Heart right ventricle (tissue), 16 donors: ENCODE measurements around the gene KIF16B. TPM values are rescaled to one million over a fixed set of nuclear protein-coding genes. Genes with fewer than 3 reads are reported as not detected.
A peak's percentile ranks its signal among the peaks of the same experiment; 100 is the strongest.

Source experiments
- ATAC-seq, 8 donors: fragments of 200-7000 bp; cut with Tn5 transposase; one replicate each; pipeline ENCODE4 v1.9.1; 2020; ENCODE audit warnings: mild to moderate bottlenecking in 8 of 8, moderate library complexity in 8 of 8, moderate number of reproducible peaks in 1 of 8
- DNase-seq, 2 donors: peaks; one replicate each; pipeline ENCODE4 v3.0.0-alpha.2; 2020
- H3K27ac ChIP-seq, 10 donors: fragments of 200-600 bp; sonication (generic) in 2 of 10; one replicate each; pipeline versions ENCODE4 v1.5.0 to v1.8.0; 2020 to 2022; ENCODE audit warnings: mild to moderate bottlenecking in 3 of 10
- H3K27me3 ChIP-seq, 7 donors: fragments of 200-600 bp; one replicate each; pipeline ENCODE4 v1.8.0; 2021 to 2022; ENCODE audit warnings: mild to moderate bottlenecking in 2 of 7
- H3K36me3 ChIP-seq, 9 donors: fragments of 200-600 bp; sonication (generic) in 1 of 9; one replicate each; pipeline versions ENCODE4 v1.5.0 to v1.8.0; 2020 to 2022; ENCODE audit warnings: mild to moderate bottlenecking in 2 of 9
- H3K4me1 ChIP-seq, 9 donors: fragments of 200-600 bp; sonication (generic) in 1 of 9; one replicate each; pipeline versions ENCODE4 v1.5.0 to v1.8.0; 2020 to 2022; ENCODE audit warnings: mild to moderate bottlenecking in 4 of 9
- H3K4me3 ChIP-seq, 10 donors: fragments of 200-600 bp; sonication (generic) in 2 of 10; one replicate each; pipeline versions ENCODE4 v1.5.0 to v1.8.0; 2020 to 2022; ENCODE audit warnings: mild to moderate bottlenecking in 7 of 10, moderate library complexity in 2 of 10
- H3K9me3 ChIP-seq, 11 donors: fragments of 200-600 bp in 10 of 11; sonication (generic) in 2 of 11; one replicate each; pipeline versions ENCODE4 v1.5.0 to v1.8.0; 2013 to 2022; ENCODE audit warnings: mild to moderate bottlenecking in 2 of 11, control low read depth in 1 of 11, moderate library complexity in 1 of 11
- CTCF ChIP-seq, 9 donors: fragments of 200-600 bp; sonication (generic) in 2 of 9; IDR thresholded peaks; one replicate each; pipeline versions ENCODE4 v1.5.0 to v1.8.0; 2021 to 2022; ENCODE audit warnings: antibody characterized with exemption in 9 of 9, mild to moderate bottlenecking in 5 of 9, moderate library complexity in 1 of 9
- WGBS, 2 donors: extraction: QIAGEN DNeasy Blood & Tissue Kit; methylation state at CpG; one replicate each; pipeline ENCODE4 v1.1.7; 2013; ENCODE audit warnings: inconsistent platforms in 1 of 2; 5-methylcytosine and 5-hydroxymethylcytosine counted together
- intact Hi-C, 10 donors: fragments of 100-400 bp; cut with DNase I; formaldehyde crosslinking; loops; one replicate each; pipeline versions ENCODE4 v1.11.1 to v1.14.2; 2022
- polyA plus RNA-seq, 2 donors: library from polyadenylated mRNA; stranded (reverse); fragments of 200-250 nt; gene quantifications; one replicate each; pipeline ENCODE4 v1.2.3, GENCODE V29; 2013
- total RNA-seq, 10 donors: library from RNA; stranded (reverse); fragmentation: NEBNext Ultra II Directional in 3 of 10; extraction: Animal tissue kit (Norgen Biotek cat#: 25700) in 3 of 10; gene quantifications; one replicate each; pipeline versions ENCODE4 v1.2.1 to v1.2.4, GENCODE V29; 2021 to 2023
- donor health status: Arrhythmogenic right ventricular cardiomyopathy.
- donor health status: ischemic (EF 13 %, LVEDD 7.1; RV severe dilation, severe dysfunction).
- donor health status: healthy with polysubstance abuse.
- donor health status: DM: no; HTN: yes; CAD: no.
- donor health status: DM: no; HTN: no; CAD: no.
- donor health status: ischemic (EF 25% LVEDD 6.9; RV normal size, moderate dysfunction).
- donor health status: ischemic (EF 25% LVEDD 5.7; RV mildly dilated, moderate dysfunction).
- donor health status: healthy.
- donor health status: DM: yes; HTN: yes; CAD: no.
- donor health status: Ischemic cardiomyopathy.
- donor health status: ischemic (EF 35%, LVEDD 5.7; RV mildly dilated, moderate dysfunction).
- donor health status: nonischemic (EF 11% LVEDD 7.7; RV severe dilation, severe dysfunction).
- donor health status: DM: yes; HTN: yes; CAD: no.
- donor health status: PGD.
- donor health status: ischemic (EF 29% LVEDD 5.4; RV normal size, mild dysfunction).
- donor health status: nonischemic (EF 23%, LVEDD 6.1; RV moderate dilation, normal function).

KIF16B gene
- total and polyA plus RNA-seq, 12 donors = 9.7 to 22.5 (median 17.9) TPM

DNA sequence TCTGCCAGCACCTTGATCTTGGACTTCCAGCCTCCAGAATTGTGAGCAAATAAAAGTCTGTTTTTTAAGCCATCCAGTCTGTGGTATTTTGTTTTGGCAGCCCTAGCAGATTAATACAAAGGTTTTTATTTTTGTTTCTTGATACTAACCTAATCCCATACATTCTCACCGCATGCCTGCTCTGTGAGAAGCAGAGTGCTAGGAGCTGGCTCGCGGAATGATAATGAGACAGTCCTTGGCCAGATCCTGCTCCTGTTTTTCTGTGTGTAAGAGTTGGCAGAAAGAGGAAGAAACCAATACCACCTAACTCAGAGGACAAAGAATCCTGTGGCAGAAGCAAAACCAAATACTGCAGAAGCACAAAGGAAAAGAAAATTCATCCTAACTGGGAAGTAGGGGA is 82.6 kb downstream of the KIF16B start:
- H3K9me3 ChIP-seq = no peaks in the 10 kb centered on the region
- no peak for ATAC-seq
- no peaks in the 10 kb centered on the region for H3K27me3 ChIP-seq
- no peak overlapping the region for H3K27ac ChIP-seq
- no peak overlapping the region for H3K4me3 ChIP-seq
- H3K36me3 ChIP-seq = peaks cover 0 to 76% (median 0%) of the 10 kb centered on the region in 9 donors
- peaks cover 0 to 8% (median 0%) of the 10 kb centered on the region in 9 donors for H3K4me1 ChIP-seq
- 83 to 94% methylated on average over 3 of the region's 3 CpGs for WGBS, 2 donors
- no peak for TF ChIP-seq CTCF (IDR thresholded peaks at IDR 0.05)
- DNase-seq = no peak
- intact Hi-C loops = no loop called here

DNA sequence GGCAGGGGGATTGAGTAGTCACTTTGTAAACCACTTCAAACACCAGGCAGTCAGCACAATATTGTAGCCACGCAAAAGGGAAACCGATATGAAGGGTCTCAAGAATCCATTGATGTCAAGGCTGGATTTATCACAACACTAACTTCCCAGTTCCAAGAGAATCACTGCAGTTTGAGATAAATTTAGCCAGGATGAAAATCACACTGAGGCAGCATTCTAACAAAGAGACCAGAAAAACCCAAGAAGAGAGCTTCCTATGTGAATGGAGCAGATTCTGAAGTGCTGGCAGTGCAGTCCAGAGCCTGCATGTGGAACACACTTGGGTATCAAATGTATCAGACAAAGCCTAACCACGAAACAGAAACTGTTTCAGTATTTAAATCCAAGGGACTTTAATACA is 84.6 kb downstream of the KIF16B start:
- H3K36me3 ChIP-seq = peaks cover 0 to 71% (median 0%) of the 10 kb centered on the region in 9 donors
- intact Hi-C loops = no loop called here
- H3K9me3 ChIP-seq = no peaks in the 10 kb centered on the region
- WGBS, 2 donors = 87 to 91% methylated on average over 3 of the region's 3 CpGs
- no peak for ATAC-seq
- peaks cover 0 to 9% (median 0%) of the 10 kb centered on the region in 9 donors for H3K4me1 ChIP-seq
- H3K27ac ChIP-seq = no peak overlapping the region
- H3K4me3 ChIP-seq = no peak overlapping the region
- H3K27me3 ChIP-seq = no peaks in the 10 kb centered on the region
- no peak for TF ChIP-seq CTCF (IDR thresholded peaks at IDR 0.05)
- no peak for DNase-seq

DNA sequence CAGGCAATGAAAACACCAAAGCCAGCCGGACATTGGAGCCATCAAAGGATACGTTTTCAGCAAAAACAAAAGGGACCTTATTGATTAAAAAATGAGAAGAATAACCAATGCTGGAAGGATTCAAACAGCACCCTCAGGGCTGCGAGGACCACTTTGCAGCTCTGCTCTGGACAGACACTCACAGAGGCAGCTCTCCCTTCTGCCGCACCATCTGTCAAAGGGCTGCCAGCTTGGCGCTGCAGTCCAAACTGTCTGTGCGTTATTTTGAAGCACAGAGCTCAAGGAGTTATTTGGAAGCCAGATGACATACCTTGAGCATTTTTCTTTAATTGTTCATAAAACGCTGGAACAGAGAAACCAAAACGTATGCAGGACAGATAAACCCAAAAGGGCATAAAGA is 85.2 kb downstream of the KIF16B start:
- no peak for DNase-seq
- Histone ChIP-seq H3K4me3 (no peak overlapping the region), H3K4me1 (peaks cover 0 to 13% (median 0%) of the 10 kb centered on the region in 9 donors), H3K27ac (no peak overlapping the region), H3K9me3 (no peaks in the 10 kb centered on the region), H3K27me3 (no peaks in the 10 kb centered on the region), H3K36me3 (peaks cover 0 to 65% (median 0%) of the 10 kb centered on the region in 9 donors)
- 88 to 95% methylated on average over 8 of the region's 8 CpGs for WGBS, 2 donors
- intact Hi-C loops = no loop called here
- no peak for TF ChIP-seq CTCF (IDR thresholded peaks at IDR 0.05)
- no peak for ATAC-seq

DNA sequence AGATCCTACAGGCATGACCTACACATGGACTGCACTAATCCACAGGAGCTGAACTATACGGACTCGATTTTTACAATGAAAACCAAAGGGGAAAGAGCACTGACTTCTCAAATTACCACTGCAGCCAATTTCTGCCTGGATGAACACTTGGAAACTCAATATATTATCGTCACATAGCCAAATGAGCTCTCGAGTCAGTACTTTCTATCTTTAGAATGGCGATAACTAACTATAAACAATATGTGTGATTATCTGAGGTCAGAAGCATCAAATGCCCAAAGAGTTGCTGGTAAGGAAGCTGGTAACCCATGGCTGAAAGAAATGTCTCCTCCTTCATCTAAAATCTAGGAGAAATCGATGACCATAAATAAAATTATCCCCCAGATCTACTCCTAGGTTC is 86.7 kb downstream of the KIF16B start:
- H3K9me3 ChIP-seq = no peaks in the 10 kb centered on the region
- ATAC-seq = peak in 1 of 8 donors; percentile 20
- WGBS, 2 donors = 76 to 83% methylated on average over 6 of the region's 6 CpGs
- no peak overlapping the region for H3K27ac ChIP-seq
- H3K4me3 ChIP-seq = no peak overlapping the region
- peaks cover 0 to 11% (median 0%) of the 10 kb centered on the region in 9 donors for H3K4me1 ChIP-seq
- peaks cover 0 to 59% (median 0%) of the 10 kb centered on the region in 9 donors for H3K36me3 ChIP-seq
- intact Hi-C loops = no loop called here
- DNase-seq = no peak
- no peaks in the 10 kb centered on the region for H3K27me3 ChIP-seq
- no peak for TF ChIP-seq CTCF (IDR thresholded peaks at IDR 0.05)
